WTC11 (cell line): ENCODE measurements around the gene ADISSP. TPM values are rescaled to one million over a fixed set of nuclear protein-coding genes. Genes with fewer than 3 reads are reported as not detected.

Experiments
- ATAC-seq: fragments of 200-7000 bp; cut with Tn5 transposase; 2 replicates; pipeline ENCODE4 v1.10.0; 2021; ENCODE audit warnings: mild to moderate bottlenecking, moderate library complexity
- CTCF ChIA-PET: fragments of 300-600 bp; sonication (Branson Sonifier 250); formaldehyde crosslinking; loops from one replicate; lab custom pipeline; 2021; ENCODE audit warnings: antibody characterized with exemption; lab: Charles Lee
- POLR2A ChIA-PET: fragments of 350-600 bp; sonication (Branson Sonifier 250); formaldehyde crosslinking; loops from one replicate; lab custom pipeline; 2021; ENCODE audit warnings: antibody characterized with exemption; lab: Charles Lee
- DNase-seq: peaks from one replicate; pipeline ENCODE4 v3.0.0; 2021; ENCODE audit warnings: low spot score
- H3K27ac Mint-ChIP-seq: 2 replicates; pipeline ENCODE4 v1.8.0; 2021; ENCODE audit warnings: mixed read lengths
- H3K27me3 Mint-ChIP-seq: 2 replicates; pipeline ENCODE4 v1.8.0; 2021; ENCODE audit warnings: low read depth, mild to moderate bottlenecking, moderate library complexity, mixed read lengths
- H3K36me3 Mint-ChIP-seq: 2 replicates; pipeline ENCODE4 v1.8.0; 2021; ENCODE audit warnings: mixed read lengths
- H3K4me1 Mint-ChIP-seq: 2 replicates; pipeline ENCODE4 v1.8.0; 2022; ENCODE audit warnings: mixed read lengths
- H3K4me3 Mint-ChIP-seq: 2 replicates; pipeline ENCODE4 v1.8.0; 2021; ENCODE audit warnings: mild to moderate bottlenecking, moderate library complexity, mixed read lengths
- H3K9me3 Mint-ChIP-seq: 2 replicates; pipeline ENCODE4 v1.8.0; 2021; ENCODE audit warnings: mixed read lengths
- ESRRA ChIP-seq: sonication (generic); formaldehyde crosslinking; IDR thresholded peaks from 2 replicates; pipeline ENCODE4 v1.8.1; 2022; ENCODE audit warnings: mild to moderate bottlenecking, missing genetic modification reagents, borderline replicate concordance
- ETV6 ChIP-seq: sonication (generic); formaldehyde crosslinking; IDR thresholded peaks from 2 replicates; pipeline ENCODE4 v1.8.1; 2022; ENCODE audit warnings: mild to moderate bottlenecking, missing genetic modification reagents
- FOXJ3 ChIP-seq: sonication (generic); formaldehyde crosslinking; IDR thresholded peaks from 2 replicates; pipeline ENCODE4 v1.9.0; 2021; ENCODE audit warnings: missing genetic modification reagents, mild to moderate bottlenecking, borderline replicate concordance
- FOXK1 ChIP-seq: sonication (generic); formaldehyde crosslinking; IDR thresholded peaks from 2 replicates; pipeline ENCODE4 v1.8.0; 2022; ENCODE audit warnings: mild to moderate bottlenecking, moderate library complexity, missing genetic modification reagents
- JAZF1 ChIP-seq: fragments of 250-450 bp; sonication (Bioruptor Pico); IDR thresholded peaks from 2 replicates; pipeline ENCODE4 v1.9.0; 2021; ENCODE audit warnings: moderate library complexity, mild to moderate bottlenecking, inconsistent platforms
- TP53 ChIP-seq: sonication (generic); formaldehyde crosslinking; IDR thresholded peaks from 2 replicates; pipeline ENCODE4 v1.8.1; 2023; ENCODE audit warnings: mild to moderate bottlenecking, missing genetic modification reagents
- ZBTB21 ChIP-seq: sonication (generic); formaldehyde crosslinking; IDR thresholded peaks from 2 replicates; pipeline ENCODE4 v1.8.1; 2023; ENCODE audit warnings: mild to moderate bottlenecking, missing genetic modification reagents, borderline replicate concordance
- ZNF317 ChIP-seq: sonication (generic); formaldehyde crosslinking; IDR thresholded peaks from 2 replicates; pipeline ENCODE4 v1.8.1; 2023; ENCODE audit warnings: low read depth, mild to moderate bottlenecking, moderate library complexity, missing genetic modification reagents, borderline replicate concordance
- ZNF396 ChIP-seq: fragments of 250-450 bp; sonication (Bioruptor Pico); IDR thresholded peaks from 2 replicates; pipeline ENCODE4 v1.8.0; 2021; ENCODE audit warnings: mild to moderate bottlenecking, moderate library complexity, borderline replicate concordance
- ZSCAN18 ChIP-seq: fragments of 250-450 bp; sonication (Bioruptor Pico); IDR thresholded peaks from 2 replicates; pipeline ENCODE4 v2.1.2; 2022; ENCODE audit warnings: mild to moderate bottlenecking, moderate library complexity
- total RNA-seq: library from RNA; stranded (reverse); gene quantifications from 3 replicates; pipeline ENCODE4 v1.2.3, GENCODE V29; 2021
- TF ChIP-seq, protein P1 (sequence below): sonication (generic); formaldehyde crosslinking; IDR thresholded peaks from 2 replicates; pipeline ENCODE4 v1.8.0; 2022; ENCODE audit warnings: missing genetic modification reagents
- TF ChIP-seq, protein P2 (sequence below): sonication (generic); formaldehyde crosslinking; conservative IDR thresholded peaks from 2 replicates; pipeline ENCODE4 v1.8.1; 2023; ENCODE audit warnings: mild to moderate bottlenecking, low read depth, missing genetic modification reagents, moderate library complexity
- TF ChIP-seq, protein P3 (sequence below): fragments of 250-450 bp; sonication (Bioruptor Pico); conservative IDR thresholded peaks from 2 replicates; pipeline ENCODE4 v1.9.0; 2021; ENCODE audit warnings: mild to moderate bottlenecking
- TF ChIP-seq, protein P4 (sequence below): sonication (generic); formaldehyde crosslinking; IDR thresholded peaks from 2 replicates; pipeline ENCODE4 v1.8.0; 2022; ENCODE audit warnings: mild to moderate bottlenecking, missing genetic modification reagents
- TF ChIP-seq, protein P5 (sequence below): sonication (generic); formaldehyde crosslinking; IDR thresholded peaks from 2 replicates; pipeline ENCODE4 v1.8.1; 2023; ENCODE audit warnings: mild to moderate bottlenecking, missing genetic modification reagents

Gene ADISSP
- total RNA-seq, 1 experiment from 2014 or later = 129 TPM

- TF ChIP-seq, protein P1, sequence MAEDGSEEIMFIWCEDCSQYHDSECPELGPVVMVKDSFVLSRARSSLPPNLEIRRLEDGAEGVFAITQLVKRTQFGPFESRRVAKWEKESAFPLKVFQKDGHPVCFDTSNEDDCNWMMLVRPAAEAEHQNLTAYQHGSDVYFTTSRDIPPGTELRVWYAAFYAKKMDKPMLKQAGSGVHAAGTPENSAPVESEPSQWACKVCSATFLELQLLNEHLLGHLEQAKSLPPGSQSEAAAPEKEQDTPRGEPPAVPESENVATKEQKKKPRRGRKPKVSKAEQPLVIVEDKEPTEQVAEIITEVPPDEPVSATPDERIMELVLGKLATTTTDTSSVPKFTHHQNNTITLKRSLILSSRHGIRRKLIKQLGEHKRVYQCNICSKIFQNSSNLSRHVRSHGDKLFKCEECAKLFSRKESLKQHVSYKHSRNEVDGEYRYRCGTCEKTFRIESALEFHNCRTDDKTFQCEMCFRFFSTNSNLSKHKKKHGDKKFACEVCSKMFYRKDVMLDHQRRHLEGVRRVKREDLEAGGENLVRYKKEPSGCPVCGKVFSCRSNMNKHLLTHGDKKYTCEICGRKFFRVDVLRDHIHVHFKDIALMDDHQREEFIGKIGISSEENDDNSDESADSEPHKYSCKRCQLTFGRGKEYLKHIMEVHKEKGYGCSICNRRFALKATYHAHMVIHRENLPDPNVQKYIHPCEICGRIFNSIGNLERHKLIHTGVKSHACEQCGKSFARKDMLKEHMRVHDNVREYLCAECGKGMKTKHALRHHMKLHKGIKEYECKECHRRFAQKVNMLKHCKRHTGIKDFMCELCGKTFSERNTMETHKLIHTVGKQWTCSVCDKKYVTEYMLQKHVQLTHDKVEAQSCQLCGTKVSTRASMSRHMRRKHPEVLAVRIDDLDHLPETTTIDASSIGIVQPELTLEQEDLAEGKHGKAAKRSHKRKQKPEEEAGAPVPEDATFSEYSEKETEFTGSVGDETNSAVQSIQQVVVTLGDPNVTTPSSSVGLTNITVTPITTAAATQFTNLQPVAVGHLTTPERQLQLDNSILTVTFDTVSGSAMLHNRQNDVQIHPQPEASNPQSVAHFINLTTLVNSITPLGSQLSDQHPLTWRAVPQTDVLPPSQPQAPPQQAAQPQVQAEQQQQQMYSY (CRISPR knock-in tag) = no peak
- TF ChIP-seq TP53 (CRISPR knock-in tag) = no peak
- TF ChIP-seq ZBTB21 (CRISPR knock-in tag) = no peak
- TF ChIP-seq, protein P2, sequence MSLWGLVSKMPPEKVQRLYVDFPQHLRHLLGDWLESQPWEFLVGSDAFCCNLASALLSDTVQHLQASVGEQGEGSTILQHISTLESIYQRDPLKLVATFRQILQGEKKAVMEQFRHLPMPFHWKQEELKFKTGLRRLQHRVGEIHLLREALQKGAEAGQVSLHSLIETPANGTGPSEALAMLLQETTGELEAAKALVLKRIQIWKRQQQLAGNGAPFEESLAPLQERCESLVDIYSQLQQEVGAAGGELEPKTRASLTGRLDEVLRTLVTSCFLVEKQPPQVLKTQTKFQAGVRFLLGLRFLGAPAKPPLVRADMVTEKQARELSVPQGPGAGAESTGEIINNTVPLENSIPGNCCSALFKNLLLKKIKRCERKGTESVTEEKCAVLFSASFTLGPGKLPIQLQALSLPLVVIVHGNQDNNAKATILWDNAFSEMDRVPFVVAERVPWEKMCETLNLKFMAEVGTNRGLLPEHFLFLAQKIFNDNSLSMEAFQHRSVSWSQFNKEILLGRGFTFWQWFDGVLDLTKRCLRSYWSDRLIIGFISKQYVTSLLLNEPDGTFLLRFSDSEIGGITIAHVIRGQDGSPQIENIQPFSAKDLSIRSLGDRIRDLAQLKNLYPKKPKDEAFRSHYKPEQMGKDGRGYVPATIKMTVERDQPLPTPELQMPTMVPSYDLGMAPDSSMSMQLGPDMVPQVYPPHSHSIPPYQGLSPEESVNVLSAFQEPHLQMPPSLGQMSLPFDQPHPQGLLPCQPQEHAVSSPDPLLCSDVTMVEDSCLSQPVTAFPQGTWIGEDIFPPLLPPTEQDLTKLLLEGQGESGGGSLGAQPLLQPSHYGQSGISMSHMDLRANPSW (CRISPR knock-in tag) = no peak
- TF ChIP-seq, all 79 proteins: peak for 0
Measured at GRCh38 chr20:3783068-3783489, 15.5 kb upstream of the ADISSP start (continued).

DNA sequence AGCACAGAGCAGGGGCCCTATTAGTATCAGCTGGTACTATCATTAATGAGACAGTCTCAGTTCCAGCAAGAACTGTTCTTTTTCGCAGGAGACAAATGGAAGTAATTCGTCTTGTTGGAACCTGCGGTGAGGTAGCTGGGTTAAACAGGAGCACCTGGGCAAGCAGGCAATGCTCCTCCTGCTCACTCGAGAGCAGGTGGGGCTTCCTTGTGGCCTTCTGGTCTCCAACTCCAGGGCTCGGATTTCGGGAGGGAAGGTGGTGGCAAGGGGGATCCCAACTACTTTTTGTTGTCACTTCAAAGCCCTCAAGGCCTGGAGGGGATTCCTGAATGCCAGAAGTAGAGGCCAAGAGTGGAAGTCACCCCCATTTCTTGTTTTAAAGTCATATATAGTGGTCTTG is 15.0 kb upstream of the ADISSP start:
- ChIA-PET POLR2A (no interaction called here), CTCF (interaction anchor here (2.8 to 2.9 kb wide), 2 partner anchors 14 to 66 kb away, joined by 16 to 53 read pairs; partner anchors contain the start of gene ADISSP)
- peaks cover 33% of the 10 kb centered on the region for H3K27me3 Mint-ChIP-seq
- H3K4me1 Mint-ChIP-seq = peaks cover 37% of the 10 kb centered on the region
- DNase-seq (no peak), ATAC-seq (no peak)
- no peaks in the 10 kb centered on the region for H3K9me3 Mint-ChIP-seq
- peak overlapping the region; percentile 60; the same call in 1 of the 2 replicates for H3K27ac Mint-ChIP-seq
- H3K4me3 Mint-ChIP-seq = no peak overlapping the region
- no peak for TF ChIP-seq JAZF1 (CRISPR knock-in tag)
- TF ChIP-seq ETV6 (CRISPR knock-in tag) = no peak
- TF ChIP-seq TP53 (CRISPR knock-in tag) = no peak
- no peak for TF ChIP-seq FOXJ3 (CRISPR knock-in tag)
- TF ChIP-seq, protein P3, sequence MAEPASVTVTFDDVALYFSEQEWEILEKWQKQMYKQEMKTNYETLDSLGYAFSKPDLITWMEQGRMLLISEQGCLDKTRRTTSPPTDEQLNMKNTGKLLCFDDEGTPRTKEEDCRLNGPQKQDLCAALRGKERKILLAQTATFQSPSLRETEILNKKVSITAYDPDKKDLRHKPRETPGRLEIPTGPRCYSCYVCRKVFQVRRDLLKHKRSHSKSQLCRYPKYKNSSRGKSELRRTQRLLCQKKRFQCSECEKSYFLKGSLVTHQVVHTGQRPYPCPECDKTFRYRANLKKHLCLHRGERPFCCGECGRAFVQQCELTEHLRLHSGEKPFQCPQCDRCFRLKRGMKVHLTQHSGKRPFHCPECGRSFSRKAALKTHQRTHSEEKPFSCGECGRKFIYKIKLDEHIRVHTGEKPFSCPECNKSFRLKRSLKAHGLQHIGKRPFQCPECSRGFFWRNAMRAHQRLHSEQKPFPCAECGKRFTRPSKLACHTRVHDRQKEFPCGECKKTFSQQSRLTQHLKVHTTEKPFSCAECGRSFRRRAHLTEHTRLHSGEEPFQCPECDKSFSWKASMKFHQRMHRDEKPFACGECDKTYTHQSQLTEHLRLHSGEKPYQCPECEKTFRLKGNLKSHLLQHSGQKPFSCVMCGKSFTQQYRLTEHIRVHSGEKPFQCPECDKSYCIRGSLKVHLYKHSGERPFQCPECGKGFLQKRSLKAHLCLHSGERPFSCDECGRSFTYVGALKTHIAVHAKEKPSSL (CRISPR knock-in tag) = no peak
- TF ChIP-seq ZSCAN18 (CRISPR knock-in tag) = no peak
- TF ChIP-seq, protein P1 (CRISPR knock-in tag) = no peak
- TF ChIP-seq ZNF396 (CRISPR knock-in tag) = no peak
- TF ChIP-seq, protein P4, sequence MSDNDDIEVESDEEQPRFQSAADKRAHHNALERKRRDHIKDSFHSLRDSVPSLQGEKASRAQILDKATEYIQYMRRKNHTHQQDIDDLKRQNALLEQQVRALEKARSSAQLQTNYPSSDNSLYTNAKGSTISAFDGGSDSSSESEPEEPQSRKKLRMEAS (CRISPR knock-in tag) = no peak
- no peak for TF ChIP-seq ZNF317 (CRISPR knock-in tag)
- TF ChIP-seq, protein P5, sequence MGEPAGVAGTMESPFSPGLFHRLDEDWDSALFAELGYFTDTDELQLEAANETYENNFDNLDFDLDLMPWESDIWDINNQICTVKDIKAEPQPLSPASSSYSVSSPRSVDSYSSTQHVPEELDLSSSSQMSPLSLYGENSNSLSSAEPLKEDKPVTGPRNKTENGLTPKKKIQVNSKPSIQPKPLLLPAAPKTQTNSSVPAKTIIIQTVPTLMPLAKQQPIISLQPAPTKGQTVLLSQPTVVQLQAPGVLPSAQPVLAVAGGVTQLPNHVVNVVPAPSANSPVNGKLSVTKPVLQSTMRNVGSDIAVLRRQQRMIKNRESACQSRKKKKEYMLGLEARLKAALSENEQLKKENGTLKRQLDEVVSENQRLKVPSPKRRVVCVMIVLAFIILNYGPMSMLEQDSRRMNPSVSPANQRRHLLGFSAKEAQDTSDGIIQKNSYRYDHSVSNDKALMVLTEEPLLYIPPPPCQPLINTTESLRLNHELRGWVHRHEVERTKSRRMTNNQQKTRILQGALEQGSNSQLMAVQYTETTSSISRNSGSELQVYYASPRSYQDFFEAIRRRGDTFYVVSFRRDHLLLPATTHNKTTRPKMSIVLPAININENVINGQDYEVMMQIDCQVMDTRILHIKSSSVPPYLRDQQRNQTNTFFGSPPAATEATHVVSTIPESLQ (CRISPR knock-in tag) = no peak
- no peak for TF ChIP-seq ESRRA (CRISPR knock-in tag)
- no peak for TF ChIP-seq FOXK1 (CRISPR knock-in tag)
- H3K36me3 Mint-ChIP-seq = peaks cover 4% of the 10 kb centered on the region; the same call in 1 of the 2 replicates
